Mesenchymal stem cell (in vitro differentiated cells and primary cell): Measurements from ENCODE around the gene TMSB15C.
"Not testable (repeated sequence)": the region's sequence is repeated elsewhere in the genome, so short reads cannot be mapped to it uniquely, and the experiment has no call there.

ENCODE experiments used
- DNase-seq: peaks from one replicate; pipeline ENCODE4 v3.0.0-alpha.2; 2013
- H2AFZ ChIP-seq: one replicate; pipeline ENCODE4 v1.6.1; 2013; ENCODE audit warnings: low read depth, mild to moderate bottlenecking, control low read depth, inconsistent platforms, low read length, moderate library complexity
- H2AK5ac ChIP-seq: 2 replicates; pipeline ENCODE4 v1.6.1; 2013; ENCODE audit warnings: low read length, moderate library complexity, mild to moderate bottlenecking, inconsistent platforms; ENCODE audit not compliant: severe bottlenecking
- H2BK120ac ChIP-seq: one replicate; pipeline ENCODE4 v1.6.1; 2013; ENCODE audit warnings: low read depth, mild to moderate bottlenecking, inconsistent platforms, low read length, moderate library complexity
- H2BK12ac ChIP-seq, 2 experiments: one replicate each; pipeline ENCODE4 v1.6.1; 2013; ENCODE audit warnings: inconsistent platforms in 2 of 2, low read length in 2 of 2, mild to moderate bottlenecking in 2 of 2, moderate library complexity in 2 of 2, control low read depth in 1 of 2
- H2BK15ac ChIP-seq: one replicate; pipeline ENCODE4 v1.6.1; 2013; ENCODE audit warnings: mild to moderate bottlenecking, low read depth, inconsistent platforms; ENCODE audit not compliant: poor library complexity, severe bottlenecking
- H2BK5ac ChIP-seq: 2 replicates; pipeline ENCODE4 v1.6.1; 2013; ENCODE audit warnings: low read depth, mild to moderate bottlenecking, low read length, control low read depth, inconsistent platforms; ENCODE audit not compliant: poor library complexity, severe bottlenecking
- H3K14ac ChIP-seq, 2 experiments: one replicate each; pipeline ENCODE4 v1.6.1; 2013; ENCODE audit warnings: inconsistent platforms in 2 of 2, low read length in 2 of 2, control low read depth in 1 of 2, mild to moderate bottlenecking in 1 of 2, moderate library complexity in 1 of 2
- H3K18ac ChIP-seq, 2 experiments: one replicate each; pipeline ENCODE4 v1.6.1; 2013; ENCODE audit warnings: inconsistent platforms in 2 of 2, low read length in 2 of 2, control low read depth in 1 of 2, low read depth in 1 of 2, mild to moderate bottlenecking in 1 of 2
- H3K23ac ChIP-seq, 2 experiments: one replicate each; pipeline ENCODE4 v1.6.1; 2013; ENCODE audit warnings: inconsistent platforms in 2 of 2, low read length in 2 of 2, mild to moderate bottlenecking in 2 of 2, moderate library complexity in 2 of 2, control low read depth in 1 of 2
- H3K27ac ChIP-seq: 2 replicates; pipeline ENCODE4 v1.5.1; 2013; ENCODE audit warnings: mild to moderate bottlenecking, moderate library complexity, low read length, control low read depth, inconsistent platforms; ENCODE audit not compliant: poor library complexity, severe bottlenecking
- H3K27me3 ChIP-seq, 2 experiments: 2 replicates each; pipeline versions ENCODE4 v1.6.1 to v1.7.0; 2013; ENCODE audit warnings: low read length in 2 of 2, mild to moderate bottlenecking in 2 of 2, moderate library complexity in 2 of 2, control low read depth in 1 of 2, inconsistent platforms in 1 of 2; ENCODE audit not compliant: control insufficient read depth in 1 of 2, insufficient read depth in 1 of 2
- H3K36me3 ChIP-seq, 2 experiments: 2 replicates each; pipeline versions ENCODE4 v1.6.1 to v1.7.0; 2013; ENCODE audit warnings: low read length in 2 of 2, control low read depth in 1 of 2, inconsistent platforms in 1 of 2, low read depth in 1 of 2, mild to moderate bottlenecking in 1 of 2; ENCODE audit not compliant: insufficient read depth in 2 of 2, control insufficient read depth in 1 of 2
- H3K4ac ChIP-seq, 2 experiments: one replicate each; pipeline ENCODE4 v1.6.1; 2013; ENCODE audit warnings: inconsistent platforms in 2 of 2, low read length in 2 of 2, mild to moderate bottlenecking in 2 of 2, moderate library complexity in 2 of 2, control low read depth in 1 of 2, low read depth in 1 of 2
- H3K4me1 ChIP-seq: 2 replicates; pipeline ENCODE4 v1.6.1; 2013; ENCODE audit warnings: low read depth, low read length, control low read depth; ENCODE audit not compliant: control insufficient read depth, insufficient read depth
- H3K4me2 ChIP-seq: 2 replicates; pipeline ENCODE4 v1.6.1; 2013; ENCODE audit warnings: low read length, mild to moderate bottlenecking, inconsistent platforms; ENCODE audit not compliant: poor library complexity, severe bottlenecking
- H3K4me3 ChIP-seq, 2 experiments: 2 replicates each; pipeline versions ENCODE4 v1.5.1 to v1.7.0; 2013; ENCODE audit warnings: low read length in 2 of 2, mild to moderate bottlenecking in 2 of 2, control low read depth in 1 of 2, low read depth in 1 of 2; ENCODE audit not compliant: insufficient read depth in 1 of 2
- H3K79me1 ChIP-seq: replicated peaks from 2 replicates; pipeline ENCODE4 v1.6.1; 2013; ENCODE audit warnings: mild to moderate bottlenecking, control low read depth, low read length, inconsistent platforms; ENCODE audit not compliant: poor library complexity, severe bottlenecking
- H3K9ac ChIP-seq: 2 replicates; pipeline ENCODE4 v1.7.0; 2013; ENCODE audit warnings: mild to moderate bottlenecking, low read length, moderate library complexity
- H3K9me3 ChIP-seq: 2 replicates; pipeline ENCODE4 v1.7.0; 2013; ENCODE audit warnings: mild to moderate bottlenecking, low read length; ENCODE audit not compliant: control insufficient read depth
- H4K8ac ChIP-seq: one replicate; pipeline ENCODE4 v1.6.1; 2013; ENCODE audit warnings: inconsistent platforms, mild to moderate bottlenecking, low read length, moderate library complexity
- H4K91ac ChIP-seq: one replicate; pipeline ENCODE4 v1.6.1; 2013; ENCODE audit warnings: mild to moderate bottlenecking, low read length, inconsistent platforms
- WGBS: methylation state at CpG from one replicate; pipeline ENCODE4 v1.1.7; 2013; ENCODE audit warnings: mixed read lengths; 5-methylcytosine and 5-hydroxymethylcytosine counted together

TMSB15C gene

GRCh38 chrX:104113222-104113965 is 37.4 kb upstream of the TMSB15C start:
- Histone ChIP-seq H3K9ac (peak overlapping the region; percentile 73), H3K36me3 (no peaks in the 10 kb centered on the region), H3K27me3 (peaks cover 0 to 60% of the 10 kb centered on the region in 2 experiments), H3K9me3 (no peaks in the 10 kb centered on the region), H3K23ac (no peak overlapping the region), H2BK15ac (no peak overlapping the region), H4K8ac (no peak overlapping the region), H3K4me3 (peak overlapping the region; percentile 72 to 80), H2AK5ac (no peak overlapping the region), H2BK120ac (no peak overlapping the region), H4K91ac (no peak overlapping the region), H3K4ac (no peak overlapping the region), H3K4me2 (peak overlapping the region; percentile 91), H2BK5ac (no peak overlapping the region), H3K27ac (no peak overlapping the region), H3K79me1 (peaks cover 3% of the 10 kb centered on the region), H2BK12ac (no peak overlapping the region), H3K14ac (no peak overlapping the region), H2AFZ (no peak overlapping the region), H3K4me1 (peaks cover 3% of the 10 kb centered on the region), H3K18ac (no peak overlapping the region)
- peak; percentile 66 for DNase-seq
- WGBS, result 24% methylated on average over 8 of the region's 24 CpGs

- H2BK120ac ChIP-seq, result no peak within 1 kb of the TSS
- peak within 1 kb of the TSS; percentile 54 for H2AFZ ChIP-seq
- peak; percentile 73 for DNase-seq
- peak within 1 kb of the TSS; percentile 91 for H3K4me2 ChIP-seq
- peak within 1 kb of the TSS; percentile 72 for H4K8ac ChIP-seq
- no peaks in the 10 kb centered on the region for H3K9me3 ChIP-seq
- peak within 1 kb of the TSS; percentile 73 for H3K9ac ChIP-seq
- peaks cover 3% of the 10 kb centered on the region for H3K4me1 ChIP-seq
- H3K27me3 ChIP-seq, result peaks cover 0 to 69% of the 10 kb centered on the region in 2 experiments
- H2AK5ac ChIP-seq, result no peak within 1 kb of the TSS
- no peak within 1 kb of the TSS for H4K91ac ChIP-seq
- no peak within 1 kb of the TSS for H2BK5ac ChIP-seq
- H3K36me3 ChIP-seq, result no peaks in the 10 kb centered on the region
- peak within 1 kb of the TSS; percentile 69 for H2BK15ac ChIP-seq
- no peak within 1 kb of the TSS for H3K27ac ChIP-seq
- H3K4ac ChIP-seq, result no peak within 1 kb of the TSS
- H3K79me1 ChIP-seq, result peaks cover 3% of the 10 kb centered on the region
- peak within 1 kb of the TSS; percentile 72 to 80 for H3K4me3 ChIP-seq
- H2BK12ac ChIP-seq, result no peak within 1 kb of the TSS
- H3K14ac ChIP-seq, result no peak within 1 kb of the TSS
- H3K18ac ChIP-seq, result peak within 1 kb of the TSS in 1 of 2 experiments; percentile 48
- H3K23ac ChIP-seq, result no peak within 1 kb of the TSS
- WGBS, result under 1% methylated on average over 42 of the region's 67 CpGs
Observed at GRCh38 chrX:104112326-104112951, 36.4 kb upstream of the TMSB15C start, which contains the start of gene ZCCHC18. Gene ZCCHC18, plus strand, starts transcription at chrX:104112523. Its CDS starts 1,589 bp downstream, at chrX:104114112.

- WGBS, result 85% methylated on average over 4 of the region's 6 CpGs
Observed at GRCh38 chrX:104110491-104111240, 34.6 kb upstream of the TMSB15C start.

GRCh38 chrX:104108955-104109354 is 32.9 kb upstream of the TMSB15C start:
- Histone ChIP-seq H2BK5ac (no peak overlapping the region), H3K27me3 (peaks cover 0 to 63% of the 10 kb centered on the region in 2 experiments), H4K8ac (no peak overlapping the region), H3K18ac (no peak overlapping the region), H3K14ac (no peak overlapping the region), H3K4me2 (no peak overlapping the region), H2BK120ac (no peak overlapping the region), H2AFZ (no peak overlapping the region), H2AK5ac (no peak overlapping the region), H2BK15ac (no peak overlapping the region), H3K4me1 (peaks cover 3% of the 10 kb centered on the region), H3K79me1 (peaks cover 1% of the 10 kb centered on the region), H2BK12ac (no peak overlapping the region), H3K9me3 (no peaks in the 10 kb centered on the region), H3K4ac (no peak overlapping the region), H3K9ac (no peak overlapping the region), H3K4me3 (no peak overlapping the region), H3K36me3 (peaks cover 0 to 4% of the 10 kb centered on the region in 2 experiments), H3K27ac (no peak overlapping the region), H3K23ac (no peak overlapping the region), H4K91ac (no peak overlapping the region)
- no CpG with 5 or more reads among the region's 1 CpG for WGBS
- no peak for DNase-seq

More at GRCh38 chrX:104110491-104111240, 34.6 kb upstream of the TMSB15C start:
- H3K36me3 ChIP-seq, H3K4me3 ChIP-seq, H3K18ac ChIP-seq, H2BK12ac ChIP-seq, H2AFZ ChIP-seq, H3K9me3 ChIP-seq, H4K91ac ChIP-seq, H4K8ac ChIP-seq, H3K4ac ChIP-seq, H3K79me1 ChIP-seq, H3K27ac ChIP-seq, H3K9ac ChIP-seq, H3K23ac ChIP-seq, H3K14ac ChIP-seq, H3K4me2 ChIP-seq, H2BK5ac ChIP-seq, DNase-seq, H2AK5ac ChIP-seq, H3K4me1 ChIP-seq, H2BK120ac ChIP-seq, H2BK15ac ChIP-seq: not testable (repeated sequence)
- peaks cover 0 to 73% of the 10 kb centered on the region in 2 experiments for H3K27me3 ChIP-seq
